Suprapubic skin (tissue), 4 donors: Measurements from ENCODE around the gene PACS1. TPM values are rescaled to one million over a fixed set of nuclear protein-coding genes. Genes with fewer than 3 reads are reported as not detected.

Experiments used
- DNase-seq, 2 donors: peaks; one replicate each; pipeline ENCODE4 v3.0.0-alpha.2; 2019; ENCODE audit warnings: low spot score in 2 of 2
- H3K27ac ChIP-seq: fragments of 200-600 bp; sonication (generic); one replicate; pipeline ENCODE4 v1.5.1; 2019
- H3K27me3 ChIP-seq: fragments of 200-600 bp; sonication (generic); one replicate; pipeline ENCODE4 v1.5.1; 2019
- H3K36me3 ChIP-seq: fragments of 200-600 bp; sonication (generic); one replicate; pipeline ENCODE4 v1.5.1; 2019
- H3K4me1 ChIP-seq: fragments of 200-600 bp; sonication (generic); one replicate; pipeline ENCODE4 v1.5.1; 2019
- H3K4me3 ChIP-seq: fragments of 200-600 bp; sonication (generic); one replicate; pipeline ENCODE4 v1.5.1; 2019; ENCODE audit warnings: mild to moderate bottlenecking
- H3K9me3 ChIP-seq: fragments of 200-600 bp; sonication (generic); one replicate; pipeline ENCODE4 v1.5.1; 2019
- CTCF ChIP-seq, 2 donors: fragments of 200-600 bp in 1 of 2; fragments of 450-650 bp in 1 of 2; sonication (generic) in 1 of 2; IDR thresholded peaks; one replicate each; pipeline ENCODE4 v1.5.1; 2016 to 2019; ENCODE audit warnings: antibody characterized with exemption in 2 of 2, mild to moderate bottlenecking in 1 of 2, moderate library complexity in 1 of 2
- EP300 ChIP-seq: sonication (generic); formaldehyde crosslinking; IDR thresholded peaks from one replicate; pipeline ENCODE4 v1.6.1; 2017; ENCODE audit warnings: antibody characterized with exemption
- POLR2A ChIP-seq, 2 donors: fragments of 450-650 bp; IDR thresholded peaks; one replicate each; pipeline ENCODE4 v1.6.1; 2017; ENCODE audit warnings: antibody characterized with exemption in 2 of 2, mild to moderate bottlenecking in 2 of 2, moderate library complexity in 2 of 2
- POLR2AphosphoS5 ChIP-seq, 3 donors: sonication (generic); formaldehyde crosslinking; IDR thresholded peaks; one replicate each; pipeline ENCODE4 v1.6.1; 2017; ENCODE audit warnings: antibody characterized with exemption in 3 of 3
- WGBS: methylation state at CpG from one replicate; pipeline ENCODE4 v1.1.5; 2018; 5-methylcytosine and 5-hydroxymethylcytosine counted together
- total RNA-seq, 4 donors: library from RNA; depleted of rRNA; stranded (reverse); fragments of >200 nt; gene quantifications; one replicate each; pipeline ENCODE4 v1.1.0, GENCODE V29; 2016

Gene PACS1
- total RNA-seq, 4 donors from 2014 or later = 30.5 to 78.6 (median 41.8) TPM

- H3K27ac ChIP-seq = no peak within 1 kb of the TSS
- no peak for TF ChIP-seq CTCF (IDR thresholded peaks at IDR 0.05)
- H3K4me1 ChIP-seq = peaks cover 40% of the 10 kb centered on the region
- H3K27me3 ChIP-seq = no peaks in the 10 kb centered on the region
- H3K4me3 ChIP-seq = peak within 1 kb of the TSS; percentile 42
- DNase-seq = no peak
- H3K36me3 ChIP-seq = peaks cover 43% of the 10 kb centered on the region
- no peaks in the 10 kb centered on the region for H3K9me3 ChIP-seq
- 4% methylated on average over 20 of the region's 84 CpGs for WGBS
These were observed 207.6 kb downstream of the PACS1 start, which contains the start of gene CNIH2 for GRCh38 chr11:66277471-66278362. Gene CNIH2, plus strand, starts transcription at chr11:66278175. Its CDS starts 282 bp downstream, at chr11:66278457.

- TF ChIP-seq CTCF (IDR thresholded peaks at IDR 0.05) (no peak), POLR2AphosphoS5 (IDR thresholded peaks at IDR 0.05) (no peak), POLR2A (IDR thresholded peaks at IDR 0.05) (no peak), EP300 (no peak)
- H3K36me3 ChIP-seq = peaks cover 35% of the 10 kb centered on the region
- no peak overlapping the region for H3K27ac ChIP-seq
- WGBS = 5% methylated on average over 15 of the region's 45 CpGs
- H3K4me3 ChIP-seq = peak overlapping the region; percentile 42
- no peaks in the 10 kb centered on the region for H3K9me3 ChIP-seq
- peaks cover 41% of the 10 kb centered on the region for H3K4me1 ChIP-seq
- H3K27me3 ChIP-seq = no peaks in the 10 kb centered on the region
- DNase-seq = no peak
These were observed 208.5 kb downstream of the PACS1 start for GRCh38 chr11:66278363-66279091.

GRCh38 chr11:66279092-66279734 lies 209.1 kb downstream of the PACS1 start:
- Histone ChIP-seq H3K9me3 (no peaks in the 10 kb centered on the region), H3K4me3 (no peak overlapping the region), H3K36me3 (peaks cover 30% of the 10 kb centered on the region), H3K27me3 (no peaks in the 10 kb centered on the region), H3K27ac (no peak overlapping the region), H3K4me1 (peaks cover 34% of the 10 kb centered on the region)
- TF ChIP-seq POLR2A (IDR thresholded peaks at IDR 0.05) (no peak), EP300 (no peak), CTCF (IDR thresholded peaks at IDR 0.05) (no peak), POLR2AphosphoS5 (IDR thresholded peaks at IDR 0.05) (no peak)
- no peak for DNase-seq
- WGBS = 72% methylated on average over 15 of the region's 15 CpGs

GRCh38 chr11:66280428-66280827 lies 210.4 kb downstream of the PACS1 start:
- no peak for TF ChIP-seq POLR2A (IDR thresholded peaks at IDR 0.05)
- no peak for TF ChIP-seq POLR2AphosphoS5 (IDR thresholded peaks at IDR 0.05)
- no peak for TF ChIP-seq CTCF (IDR thresholded peaks at IDR 0.05)
- TF ChIP-seq EP300 = no peak
- Histone ChIP-seq H3K4me1 (peaks cover 26% of the 10 kb centered on the region), H3K9me3 (no peaks in the 10 kb centered on the region), H3K27me3 (no peaks in the 10 kb centered on the region), H3K27ac (no peak overlapping the region), H3K36me3 (peaks cover 26% of the 10 kb centered on the region), H3K4me3 (no peak overlapping the region)
- no peak for DNase-seq
- WGBS = no CpG with 5 or more reads among the region's 14 CpGs

GRCh38 chr11:66281001-66281400 lies 210.9 kb downstream of the PACS1 start:
- H3K4me1 ChIP-seq = peaks cover 26% of the 10 kb centered on the region
- no peak for TF ChIP-seq POLR2A (IDR thresholded peaks at IDR 0.05)
- TF ChIP-seq EP300 = no peak
- no peak for TF ChIP-seq CTCF (IDR thresholded peaks at IDR 0.05)
- no peak for TF ChIP-seq POLR2AphosphoS5 (IDR thresholded peaks at IDR 0.05)
- no peaks in the 10 kb centered on the region for H3K9me3 ChIP-seq
- peaks cover 20% of the 10 kb centered on the region for H3K36me3 ChIP-seq
- no peak overlapping the region for H3K4me3 ChIP-seq
- H3K27ac ChIP-seq = no peak overlapping the region
- no peak for DNase-seq
- WGBS = 80% methylated on average over 6 of the region's 6 CpGs
- H3K27me3 ChIP-seq = no peaks in the 10 kb centered on the region
